Tibial artery (tissue), 4 donors: ENCODE measurements around the gene CSNK1D.

Source experiments
- DNase-seq, 2 donors: peaks; one replicate each; pipeline ENCODE4 v3.0.0-alpha.2; 2019
- H3K27ac ChIP-seq, 2 donors: fragments of 200-600 bp; sonication (generic) in 1 of 2; 1 replicate in 1 of 2; 2 replicates in 1 of 2; pipeline ENCODE4 v1.5.1; 2018 to 2019; ENCODE audit warnings: mild to moderate bottlenecking in 1 of 2
- H3K27me3 ChIP-seq, 2 donors: fragments of 200-600 bp; sonication (generic) in 1 of 2; one replicate each; pipeline versions ENCODE4 v1.5.1 to v1.6.0; 2016 to 2019
- H3K36me3 ChIP-seq, 3 donors: fragments of 200-600 bp; sonication (generic) in 2 of 3; one replicate each; pipeline ENCODE4 v1.5.1; 2016 to 2019; ENCODE audit warnings: mild to moderate bottlenecking in 2 of 3
- H3K4me1 ChIP-seq, 4 donors: fragments of 200-600 bp; sonication (generic) in 2 of 4; 1 replicate in 3 of 4; 2 replicates in 1 of 4; pipeline ENCODE4 v1.5.1; 2016 to 2019
- H3K4me3 ChIP-seq, 2 donors: fragments of 200-600 bp; sonication (generic) in 1 of 2; 1 replicate in 1 of 2; 2 replicates in 1 of 2; pipeline ENCODE4 v1.5.1; 2018 to 2019; ENCODE audit warnings: mild to moderate bottlenecking in 2 of 2
- H3K9me3 ChIP-seq, 3 donors: fragments of 200-600 bp; sonication (generic) in 1 of 3; one replicate each; pipeline ENCODE4 v1.5.1; 2016 to 2019
- CTCF ChIP-seq, 2 experiments: fragments of 200-600 bp in 1 of 2; fragments of 450-650 bp in 1 of 2; IDR thresholded peaks; one replicate each; pipeline ENCODE4 v1.5.1; 2017 to 2019; ENCODE audit warnings: antibody characterized with exemption in 2 of 2, mild to moderate bottlenecking in 1 of 2, moderate library complexity in 1 of 2
- intact Hi-C: fragments of 100-400 bp; cut with DNase I; formaldehyde crosslinking; loops from one replicate; pipeline ENCODE4 v1.15.0; 2023; ENCODE audit warnings: low total_unique reads

CSNK1D gene

DNA sequence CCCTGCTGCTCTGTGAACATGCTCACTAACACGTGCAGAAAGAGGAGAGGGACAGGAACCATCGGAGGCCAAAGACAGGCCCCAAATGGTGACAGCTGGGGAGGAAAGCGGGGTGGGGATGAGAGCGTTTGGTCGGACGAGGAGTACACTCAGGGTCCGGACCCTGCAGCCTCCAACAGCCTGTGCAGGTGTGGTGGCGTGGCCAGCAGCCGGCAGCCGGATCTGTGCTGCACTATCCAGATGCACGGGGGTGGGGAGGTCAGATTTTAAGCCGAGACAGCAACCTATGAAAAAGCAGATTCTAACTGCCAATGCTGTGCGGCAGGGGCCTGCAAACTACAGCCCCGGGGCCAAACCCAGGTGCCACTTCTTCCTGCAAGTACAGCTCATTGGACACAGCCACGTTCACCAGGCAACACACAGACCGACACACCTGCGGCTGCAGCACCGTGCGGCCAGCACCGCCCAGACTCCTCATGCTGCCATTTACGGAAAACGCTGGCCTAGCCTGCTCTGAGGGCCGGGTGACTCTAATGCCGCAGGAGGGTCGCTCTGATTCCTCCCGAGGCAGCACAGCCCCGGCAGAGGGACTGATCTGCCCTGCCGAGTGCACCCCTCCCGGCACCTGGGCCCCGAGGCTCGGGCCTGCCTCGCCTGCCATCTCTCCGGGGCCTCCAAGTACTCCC, 23.5 kb downstream of the CSNK1D start:
- DNase-seq: no peak
- peaks cover 0 to 23% (median 18%) of the 10 kb centered on the region in 4 donors for H3K4me1 ChIP-seq
- TF ChIP-seq CTCF (IDR thresholded peaks at IDR 0.05): no peak
- H3K27ac ChIP-seq: no peak overlapping the region
- peaks cover 88 to 100% (median 92%) of the 10 kb centered on the region in 3 donors for H3K36me3 ChIP-seq
- H3K4me3 ChIP-seq: no peak overlapping the region
- H3K9me3 ChIP-seq: no peaks in the 10 kb centered on the region
- no peaks in the 10 kb centered on the region for H3K27me3 ChIP-seq
- intact Hi-C loops: loop anchor here (10.0 kb wide), 1 partner anchor 45 kb away; no protein-coding TSS in a partner anchor

GRCh38 chr17:82248815-82249674, 24.5 kb downstream of the CSNK1D start:
- no peak for TF ChIP-seq CTCF (IDR thresholded peaks at IDR 0.05)
- Histone ChIP-seq H3K27me3 (no peaks in the 10 kb centered on the region), H3K36me3 (peaks cover 90 to 100% (median 92%) of the 10 kb centered on the region in 3 donors), H3K4me1 (peaks cover 0 to 23% (median 18%) of the 10 kb centered on the region in 4 donors), H3K27ac (no peak overlapping the region), H3K4me3 (no peak overlapping the region), H3K9me3 (no peaks in the 10 kb centered on the region)
- DNase-seq: no peak
- intact Hi-C loops: loop anchor here (10.0 kb wide), 1 partner anchor 46 kb away; no protein-coding TSS in a partner anchor

DNA sequence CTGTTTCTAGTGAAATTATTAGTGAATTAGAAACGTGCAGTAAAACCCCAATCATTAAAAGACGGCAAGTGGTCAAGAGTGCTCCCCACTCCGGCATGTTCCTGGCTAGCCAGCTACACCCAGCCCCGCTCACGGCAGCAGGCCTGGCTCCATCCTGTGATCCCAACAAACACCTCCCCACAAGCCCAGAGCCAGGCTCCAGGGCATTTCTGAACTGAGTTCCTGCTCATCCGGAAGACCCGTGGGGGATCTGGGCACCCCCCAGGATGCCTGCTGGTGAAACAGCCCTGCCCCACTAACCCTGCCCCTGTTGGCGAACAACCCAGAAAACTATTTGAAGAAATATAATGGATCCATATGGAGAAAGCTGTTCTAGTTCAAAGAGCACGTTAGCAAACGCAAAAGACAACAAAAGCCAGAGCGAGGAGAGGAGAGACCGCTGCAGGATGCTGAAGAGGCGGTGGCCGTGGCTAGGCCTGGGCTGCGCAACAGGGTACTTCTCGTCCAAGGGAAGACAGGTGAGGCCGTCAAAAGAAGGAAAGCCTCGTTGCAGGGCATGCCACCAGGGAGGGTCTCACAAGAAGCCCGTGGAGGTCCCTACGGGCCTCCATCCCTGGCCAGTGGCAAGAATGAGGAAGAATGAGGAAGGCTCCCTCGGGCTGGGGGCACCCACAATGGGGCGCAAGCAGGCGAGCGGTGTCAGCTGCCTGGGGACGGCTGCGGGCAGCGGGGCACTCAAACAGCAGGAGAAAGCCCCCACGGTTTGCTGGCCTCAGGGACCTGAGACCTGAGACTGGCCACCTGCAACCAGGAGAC, 25.4 kb downstream of the CSNK1D start:
- no peak overlapping the region for H3K4me3 ChIP-seq
- peaks cover 0 to 30% (median 23%) of the 10 kb centered on the region in 4 donors for H3K4me1 ChIP-seq
- H3K9me3 ChIP-seq: no peaks in the 10 kb centered on the region
- no peak for DNase-seq
- peaks cover 87 to 100% (median 92%) of the 10 kb centered on the region in 3 donors for H3K36me3 ChIP-seq
- peak overlapping the region; percentile 59 to 74 for H3K27ac ChIP-seq
- H3K27me3 ChIP-seq: no peaks in the 10 kb centered on the region
- intact Hi-C loops: loop anchor here (10.0 kb wide), 1 partner anchor 47 kb away; no protein-coding TSS in a partner anchor
- TF ChIP-seq CTCF (IDR thresholded peaks at IDR 0.05): no peak

GRCh38 chr17:82247182-82247823, 26.2 kb downstream of the CSNK1D start:
- Histone ChIP-seq H3K4me3 (no peak overlapping the region), H3K36me3 (peaks cover 80 to 95% (median 84%) of the 10 kb centered on the region in 3 donors), H3K4me1 (peaks cover under 1 to 38% (median 30%) of the 10 kb centered on the region in 4 donors), H3K27ac (peak overlapping the region; percentile 59 to 74), H3K27me3 (no peaks in the 10 kb centered on the region), H3K9me3 (no peaks in the 10 kb centered on the region)
- intact Hi-C loops: loop anchor here (10.0 kb wide), 1 partner anchor 47 kb away; no protein-coding TSS in a partner anchor
- TF ChIP-seq CTCF (IDR thresholded peaks at IDR 0.05): no peak
- no peak for DNase-seq
